Fibroblast of lung (primary cell): Measurements from ENCODE around the gene OR10D3. TPM values are rescaled to one million over a fixed set of nuclear protein-coding genes. Genes with fewer than 3 reads are reported as not detected.
A peak's percentile ranks its signal among the peaks of the same experiment; 100 is the strongest.

ENCODE experiments used
- DNase-seq, 2 donors: peaks; one replicate each; pipeline versions ENCODE4 v3.0.0 to v3.0.0-alpha.2; 2010; ENCODE audit warnings: low read depth in 2 of 2
- H2AFZ ChIP-seq: 2 replicates; pipeline ENCODE4 v1.5.1; 2012; ENCODE audit warnings: low read length, control low read depth, inconsistent platforms
- H3K27ac ChIP-seq: 2 replicates; pipeline ENCODE4 v1.5.1; 2011; ENCODE audit warnings: low read length, control low read depth; ENCODE audit not compliant: insufficient read depth
- H3K27me3 ChIP-seq: 2 replicates; pipeline ENCODE4 v1.5.1; 2011; ENCODE audit warnings: mild to moderate bottlenecking, low read length; ENCODE audit not compliant: control insufficient read depth, insufficient read depth
- H3K36me3 ChIP-seq: 2 replicates; pipeline ENCODE4 v1.5.1; 2011; ENCODE audit warnings: low read length; ENCODE audit not compliant: control insufficient read depth, insufficient read depth
- H3K4me1 ChIP-seq: 2 replicates; pipeline ENCODE4 v1.5.1; 2011; ENCODE audit warnings: low read length; ENCODE audit not compliant: control insufficient read depth, insufficient read depth; ENCODE audit errors: extremely low read depth
- H3K4me2 ChIP-seq: 2 replicates; pipeline ENCODE4 v1.5.1; 2011; ENCODE audit warnings: low read length, control low read depth; ENCODE audit not compliant: insufficient read depth; ENCODE audit errors: extremely low read depth
- H3K4me3 ChIP-seq, 4 experiments: fragments of 200-600 bp in 1 of 4; sonication (generic) in 1 of 4; replicated peaks in 1 of 4; 2 replicates each; pipeline ENCODE4 v1.5.1; 2011 to 2016; ENCODE audit warnings: low read length in 4 of 4, low read depth in 3 of 4, mild to moderate bottlenecking in 3 of 4, control low read depth in 2 of 4, inconsistent platforms in 1 of 4, mixed read lengths in 1 of 4; ENCODE audit not compliant: insufficient read depth in 1 of 4; ENCODE audit errors: control extremely low read depth in 1 of 4
- H3K79me2 ChIP-seq: 2 replicates; pipeline ENCODE4 v1.5.1; 2012; ENCODE audit warnings: mild to moderate bottlenecking, low read length, inconsistent platforms; ENCODE audit not compliant: control insufficient read depth, insufficient read depth
- H3K9ac ChIP-seq: 2 replicates; pipeline ENCODE4 v1.5.1; 2011; ENCODE audit warnings: mild to moderate bottlenecking, low read length, control low read depth; ENCODE audit not compliant: insufficient read depth
- H3K9me3 ChIP-seq: 2 replicates; pipeline ENCODE4 v1.5.1; 2012; ENCODE audit warnings: low read depth, low read length; ENCODE audit not compliant: control insufficient read depth, insufficient read depth
- H4K20me1 ChIP-seq: 2 replicates; pipeline ENCODE4 v1.5.1; 2011; ENCODE audit warnings: low read length; ENCODE audit not compliant: control insufficient read depth, insufficient read depth; ENCODE audit errors: extremely low read depth
- CTCF ChIP-seq, 2 donors: IDR thresholded peaks in 1 of 2; conservative IDR thresholded peaks in 1 of 2; 1 replicate in 1 of 2; 2 replicates in 1 of 2; pipeline ENCODE4 v1.5.1; 2011 to 2012; ENCODE audit warnings: low read length in 2 of 2, control low read depth in 1 of 2, inconsistent platforms in 1 of 2, low read depth in 1 of 2, mild to moderate bottlenecking in 1 of 2
- EZH2 ChIP-seq: IDR thresholded peaks from 2 replicates; pipeline ENCODE4 v1.5.1; 2012; ENCODE audit warnings: low read length, control low read depth, mild to moderate bottlenecking; ENCODE audit errors: missing control alignments
- polyA plus RNA-seq, 2 donors: library from polyadenylated mRNA; depleted of rRNA in 1 of 2; stranded (reverse) in 1 of 2; unstranded in 1 of 2; fragments of >200 nt; gene quantifications; 2 replicates each; pipeline ENCODE4 v1.2.1, GENCODE V29; 2011 to 2012; ENCODE audit warnings: missing spikeins in 1 of 2
- total RNA-seq: library from RNA; depleted of rRNA; stranded (reverse); fragments of >200 nt; gene quantifications from 2 replicates; pipeline ENCODE4 v1.2.1, GENCODE V29; 2014

The OR10D3 gene
- total and polyA plus RNA-seq, 2 donors (not counting 1 experiment from before 2014, with no cell fraction given): not detected

- H3K27ac ChIP-seq: no peak overlapping the region
- H3K9ac ChIP-seq: no peak overlapping the region
- H3K27me3 ChIP-seq: no peaks in the 10 kb centered on the region
- H3K36me3 ChIP-seq: no peaks in the 10 kb centered on the region
- no peak overlapping the region for H3K4me3 ChIP-seq
- no peaks in the 10 kb centered on the region for H3K79me2 ChIP-seq
- no peak overlapping the region for H3K4me2 ChIP-seq
- DNase-seq: peak in 1 of 2 donors; percentile 8
- no peak for TF ChIP-seq CTCF (conservative IDR thresholded peaks at IDR 0.05 in 1 of 2, IDR thresholded peaks at IDR 0.05 in 1 of 2; ENCODE audit: low read depth in 1 of 2, low read length in 2 of 2)
- TF ChIP-seq EZH2: no peak
- no peaks in the 10 kb centered on the region for H3K9me3 ChIP-seq
- no peak overlapping the region for H2AFZ ChIP-seq
- no peaks in the 10 kb centered on the region for H4K20me1 ChIP-seq
- no peaks in the 10 kb centered on the region for H3K4me1 ChIP-seq
Observed at GRCh38 chr11:124233376-124233775, 50.2 kb downstream of the OR10D3 start.

Other genes with a start within 250 kb of the OR10D3 start
- not detected in 2 replicates for gene OR4D5, start 243.7 kb upstream of the OR10D3 start, total RNA-seq
- not detected in 2 replicates for gene OR4D5, start 243.7 kb upstream of the OR10D3 start, polyA plus RNA-seq
- gene OR6T1, start 239.5 kb upstream of the OR10D3 start, total RNA-seq: not detected in 2 replicates
- gene OR6T1, start 239.5 kb upstream of the OR10D3 start, polyA plus RNA-seq: not detected in 2 replicates
- not detected in 2 replicates for gene OR10S1, start 205.6 kb upstream of the OR10D3 start, total RNA-seq
- gene OR10S1, start 205.6 kb upstream of the OR10D3 start, polyA plus RNA-seq: not detected in 2 replicates
- gene OR10G6, start 188.2 kb upstream of the OR10D3 start, total RNA-seq: not detected in 2 replicates
- not detected in 2 replicates for gene OR10G6, start 188.2 kb upstream of the OR10D3 start, polyA plus RNA-seq
- not detected in 2 replicates for gene OR10G4, start 170.3 kb upstream of the OR10D3 start, total RNA-seq
- gene OR10G4, start 170.3 kb upstream of the OR10D3 start, polyA plus RNA-seq: not detected in 2 replicates
- not detected in 2 replicates for gene OR10G9, start 160.3 kb upstream of the OR10D3 start, total RNA-seq
- gene OR10G9, start 160.3 kb upstream of the OR10D3 start, polyA plus RNA-seq: not detected in 2 replicates
- gene OR10G8, start 156.5 kb upstream of the OR10D3 start, total RNA-seq: not detected in 2 replicates
- not detected in 2 replicates for gene OR10G8, start 156.5 kb upstream of the OR10D3 start, polyA plus RNA-seq
- gene OR10G7, start 142.0 kb upstream of the OR10D3 start, total RNA-seq: not detected in 2 replicates
- gene OR10G7, start 142.0 kb upstream of the OR10D3 start, polyA plus RNA-seq: not detected in 2 replicates
- gene VWA5A, start 67.9 kb upstream of the OR10D3 start, total RNA-seq: 18.7 and 22.3 TPM in 2 replicates
- gene VWA5A, start 67.9 kb upstream of the OR10D3 start, polyA plus RNA-seq: 11.9 and 17.0 TPM in 2 replicates
- gene OR8G1, start 57.8 kb downstream of the OR10D3 start, total RNA-seq: not detected in 2 replicates
- gene OR8G1, start 57.8 kb downstream of the OR10D3 start, polyA plus RNA-seq: not detected in 2 replicates
- not detected in 2 replicates for gene OR8G5, start 73.0 kb downstream of the OR10D3 start, total RNA-seq
- not detected in 2 replicates for gene OR8G5, start 73.0 kb downstream of the OR10D3 start, polyA plus RNA-seq
- gene OR8D1, start 130.6 kb downstream of the OR10D3 start, total RNA-seq: not detected in 2 replicates
- not detected in 2 replicates for gene OR8D1, start 130.6 kb downstream of the OR10D3 start, polyA plus RNA-seq
- gene OR8D2, start 136.9 kb downstream of the OR10D3 start, total RNA-seq: not detected in 2 replicates
- gene OR8D2, start 136.9 kb downstream of the OR10D3 start, polyA plus RNA-seq: not detected in 2 replicates
- not detected in 2 replicates for gene OR8B2, start 201.2 kb downstream of the OR10D3 start, total RNA-seq
- not detected in 2 replicates for gene OR8B2, start 201.2 kb downstream of the OR10D3 start, polyA plus RNA-seq
- not detected in 2 replicates for gene OR8B3, start 215.7 kb downstream of the OR10D3 start, total RNA-seq
- not detected in 2 replicates for gene OR8B3, start 215.7 kb downstream of the OR10D3 start, polyA plus RNA-seq
- not detected in 2 replicates for gene OR8B4, start 241.5 kb downstream of the OR10D3 start, total RNA-seq
- gene OR8B4, start 241.5 kb downstream of the OR10D3 start, polyA plus RNA-seq: not detected in 2 replicates